Transverse colon (tissue), 4 donors: ENCODE measurements around the gene RAP1GAP2. TPM values are rescaled to one million over a fixed set of nuclear protein-coding genes. Genes with fewer than 3 reads are reported as not detected.

ENCODE experiments used
- DNase-seq: peaks from one replicate; pipeline ENCODE4 v3.0.0-alpha.2; 2019
- H3K27ac ChIP-seq, 4 donors: fragments of 200-600 bp; sonication (generic); 2 replicates each; pipeline ENCODE4 v1.5.1; 2016 to 2018; ENCODE audit warnings: inconsistent platforms in 4 of 4
- H3K27me3 ChIP-seq: fragments of 200-600 bp; sonication (generic); 2 replicates; pipeline ENCODE4 v1.5.1; 2017; ENCODE audit warnings: inconsistent platforms
- H3K36me3 ChIP-seq, 4 donors: fragments of 200-600 bp; sonication (generic); 2 replicates each; pipeline ENCODE4 v1.5.1; 2017 to 2019; ENCODE audit warnings: inconsistent platforms in 4 of 4
- H3K4me1 ChIP-seq, 4 donors: fragments of 200-600 bp; sonication (generic); 2 replicates each; pipeline ENCODE4 v1.5.1; 2017 to 2020; ENCODE audit warnings: inconsistent platforms in 4 of 4
- H3K4me3 ChIP-seq, 4 donors: fragments of 200-600 bp; sonication (generic); 1 replicate in 1 of 4; 2 replicates in 3 of 4; pipeline versions ENCODE4 v1.5.1 to v1.6.1; 2017 to 2019; ENCODE audit warnings: inconsistent platforms in 4 of 4
- H3K9me3 ChIP-seq, 2 donors: fragments of 200-600 bp; sonication (generic); 2 replicates each; pipeline ENCODE4 v1.5.1; 2017 to 2019; ENCODE audit warnings: inconsistent platforms in 2 of 2
- CTCF ChIP-seq, 5 experiments: fragments of 200-600 bp in 3 of 5; fragments of 450-650 bp in 2 of 5; sonication (generic) in 3 of 5; IDR thresholded peaks; 1 replicate in 2 of 5; 2 replicates in 3 of 5; pipeline ENCODE4 v1.5.1; 2016 to 2017; ENCODE audit warnings: antibody characterized with exemption in 5 of 5, inconsistent platforms in 3 of 5, mild to moderate bottlenecking in 2 of 5, moderate library complexity in 1 of 5
- EP300 ChIP-seq: sonication (generic); formaldehyde crosslinking; IDR thresholded peaks from one replicate; pipeline ENCODE4 v1.6.1; 2017; ENCODE audit warnings: antibody characterized with exemption, low read depth
- POLR2A ChIP-seq: fragments of 450-650 bp; IDR thresholded peaks from one replicate; pipeline ENCODE4 v1.6.1; 2016; ENCODE audit warnings: antibody characterized with exemption, mild to moderate bottlenecking, moderate library complexity
- POLR2AphosphoS5 ChIP-seq, 3 donors: sonication (generic); formaldehyde crosslinking; IDR thresholded peaks; one replicate each; pipeline ENCODE4 v1.6.1; 2016; ENCODE audit warnings: antibody characterized with exemption in 3 of 3
- WGBS, 2 donors: methylation state at CpG; one replicate each; pipeline ENCODE4 v1.1.5; 2018; ENCODE audit warnings: low coverage in 1 of 2; 5-methylcytosine and 5-hydroxymethylcytosine counted together
- in situ Hi-C, 4 donors: fragments of 200-750 bp; cut with MboI; loops; one replicate each; pipeline versions ENCODE4 v1.15.0 to v1.15.1; 2017; ENCODE audit warnings: low sequenced_read_pairs in 3 of 4, low pct_ligation_motif_present in 1 of 4, low pct_unique_long_range_greater_than_20kb in 1 of 4
- intact Hi-C: fragments of 100-400 bp; cut with DNase I; formaldehyde crosslinking; loops from one replicate; pipeline ENCODE4 v1.15.1; 2023; ENCODE audit warnings: low total_unique reads
- total RNA-seq, 4 donors: library from RNA; depleted of rRNA; stranded (reverse); fragments of >200 nt; gene quantifications; one replicate each; pipeline ENCODE4 v1.1.0, GENCODE V29; 2016

Gene RAP1GAP2
- total RNA-seq, 4 donors from 2014 or later, result 23.0 to 39.6 (median 33.9) TPM

GRCh38 chr17:2801841-2802240, 5.6 kb downstream of the RAP1GAP2 start:
- no peaks in the 10 kb centered on the region for H3K9me3 ChIP-seq
- no peak for DNase-seq
- 21 to 72% methylated on average over 2 to 6 of the region's 6 CpGs for WGBS, 2 donors
- H3K27ac ChIP-seq, result no peak overlapping the region
- H3K4me1 ChIP-seq, result peaks cover 0 to 25% (median 13%) of the 10 kb centered on the region in 4 donors
- TF ChIP-seq POLR2A (no peak), POLR2AphosphoS5 (IDR thresholded peaks at IDR 0.05) (no peak), EP300 (no peak), CTCF (IDR thresholded peaks at IDR 0.05) (no peak)
- H3K27me3 ChIP-seq, result no peaks in the 10 kb centered on the region
- H3K4me3 ChIP-seq, result no peak overlapping the region
- intact Hi-C loops (no loop called here), in situ Hi-C loops (no loop called here)
- no peaks in the 10 kb centered on the region for H3K36me3 ChIP-seq

GRCh38 chr17:2802574-2802973, 6.3 kb downstream of the RAP1GAP2 start:
- WGBS, 2 donors, result 91 to 93% methylated on average over 6 to 8 of the region's 8 CpGs
- intact Hi-C loops, result no loop called here
- no peak for DNase-seq

GRCh38 chr17:2803386-2803785, 7.1 kb downstream of the RAP1GAP2 start:
- H3K9me3 ChIP-seq, result no peaks in the 10 kb centered on the region
- 79 to 84% methylated on average over 2 to 14 of the region's 14 CpGs for WGBS, 2 donors
- TF ChIP-seq EP300, result no peak
- TF ChIP-seq CTCF (IDR thresholded peaks at IDR 0.05), result no peak
- TF ChIP-seq POLR2A, result no peak
- no peak for TF ChIP-seq POLR2AphosphoS5 (IDR thresholded peaks at IDR 0.05)
- H3K4me1 ChIP-seq, result peaks cover 0 to 14% (median 8%) of the 10 kb centered on the region in 4 donors
- no peak overlapping the region for H3K4me3 ChIP-seq
- intact Hi-C loops, result no loop called here
- DNase-seq, result no peak
- no peaks in the 10 kb centered on the region for H3K36me3 ChIP-seq
- in situ Hi-C loops, result no loop called here
- H3K27ac ChIP-seq, result no peak overlapping the region
- no peaks in the 10 kb centered on the region for H3K27me3 ChIP-seq

More at GRCh38 chr17:2802574-2802973, 6.3 kb downstream of the RAP1GAP2 start:
- peaks cover 0 to 20% (median 14%) of the 10 kb centered on the region in 4 donors for H3K4me1 ChIP-seq
- no peak overlapping the region for H3K4me3 ChIP-seq
- no peaks in the 10 kb centered on the region for H3K9me3 ChIP-seq
- TF ChIP-seq EP300, result no peak
- no peak for TF ChIP-seq POLR2A
- H3K27me3 ChIP-seq, result no peaks in the 10 kb centered on the region
- no peak overlapping the region for H3K27ac ChIP-seq
- in situ Hi-C loops, result no loop called here
- no peaks in the 10 kb centered on the region for H3K36me3 ChIP-seq

- Histone ChIP-seq H3K27me3 (no peaks in the 10 kb centered on the region), H3K4me1 (peaks cover 0 to 10% (median 5%) of the 10 kb centered on the region in 4 donors), H3K4me3 (no peak overlapping the region), H3K36me3 (no peaks in the 10 kb centered on the region), H3K9me3 (no peaks in the 10 kb centered on the region), H3K27ac (no peak overlapping the region)
- in situ Hi-C loops, result no loop called here
- intact Hi-C loops, result no loop called here
- WGBS, 2 donors, result 88% methylated on average over 4 of the region's 4 CpGs; no CpG with 5 or more reads in 1 of the 2 donors
- TF ChIP-seq POLR2A (no peak), CTCF (IDR thresholded peaks at IDR 0.05) (no peak), EP300 (no peak), POLR2AphosphoS5 (IDR thresholded peaks at IDR 0.05) (no peak)
- no peak for DNase-seq
These were observed 7.7 kb downstream of the RAP1GAP2 start for GRCh38 chr17:2803971-2804370.

- no peaks in the 10 kb centered on the region for H3K9me3 ChIP-seq
- 90 to 91% methylated on average over 5 to 7 of the region's 7 CpGs for WGBS, 2 donors
- in situ Hi-C loops, result no loop called here
- no peak overlapping the region for H3K4me3 ChIP-seq
- DNase-seq, result no peak
- no peak for TF ChIP-seq POLR2A
- no peak for TF ChIP-seq CTCF (IDR thresholded peaks at IDR 0.05)
- TF ChIP-seq POLR2AphosphoS5 (IDR thresholded peaks at IDR 0.05), result no peak
- no peak for TF ChIP-seq EP300
- H3K27me3 ChIP-seq, result no peaks in the 10 kb centered on the region
- H3K36me3 ChIP-seq, result no peaks in the 10 kb centered on the region
- H3K4me1 ChIP-seq, result peaks cover 0 to 10% (median 5%) of the 10 kb centered on the region in 4 donors
- no peak overlapping the region for H3K27ac ChIP-seq
- intact Hi-C loops, result no loop called here
These were observed 8.7 kb downstream of the RAP1GAP2 start for GRCh38 chr17:2804912-2805311.
